ENCODE results near the gene CDH2.

CDH2 gene

DNA sequence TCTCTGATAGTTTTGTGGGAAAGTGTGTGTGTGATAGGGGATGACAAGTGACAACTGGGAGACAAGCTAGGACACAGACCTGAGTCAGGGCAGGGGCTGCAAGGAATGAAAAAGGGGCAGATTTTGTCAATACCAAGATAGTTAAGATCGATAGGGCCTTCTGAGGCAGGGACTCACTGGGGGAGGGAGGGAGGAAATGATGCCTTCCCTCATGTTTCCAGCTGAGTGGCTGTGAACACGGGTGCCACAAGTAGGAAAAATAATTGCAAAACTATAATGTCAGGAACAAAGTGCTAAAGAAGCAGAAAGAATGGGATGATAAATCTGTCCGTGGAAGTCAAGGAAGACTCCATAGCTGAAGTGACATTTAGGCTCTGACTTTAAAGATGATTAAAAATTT, 24.2 kb downstream of the CDH2 start:
- no peak overlapping the region for H3K4me3 ChIP-seq (ENCODE audit: low read depth in 1 of 5, low read length in 5 of 5)
- no peak overlapping the region for H3K9ac ChIP-seq (ENCODE audit: low read length in 5 of 5)
- no peaks in the 10 kb centered on the region for H3K27me3 ChIP-seq (ENCODE audit: control insufficient read depth in 5 of 5, insufficient read depth in 4 of 5, low read length in 5 of 5)
- no peaks in the 10 kb centered on the region for H3K36me3 ChIP-seq (ENCODE audit: control insufficient read depth in 5 of 5, insufficient read depth in 5 of 5, low read length in 5 of 5)
- peaks cover 0 to 1% (median 0%) of the 10 kb centered on the region in 5 donors for H3K4me1 ChIP-seq (ENCODE audit: control insufficient read depth in 5 of 5, insufficient read depth in 5 of 5, low read length in 5 of 5)
- H3K27ac ChIP-seq (ENCODE audit: low read depth, low read length): no peak overlapping the region
- no peaks in the 10 kb centered on the region for H3K9me3 ChIP-seq (ENCODE audit: control insufficient read depth in 5 of 5, low read length in 5 of 5)

DNA sequence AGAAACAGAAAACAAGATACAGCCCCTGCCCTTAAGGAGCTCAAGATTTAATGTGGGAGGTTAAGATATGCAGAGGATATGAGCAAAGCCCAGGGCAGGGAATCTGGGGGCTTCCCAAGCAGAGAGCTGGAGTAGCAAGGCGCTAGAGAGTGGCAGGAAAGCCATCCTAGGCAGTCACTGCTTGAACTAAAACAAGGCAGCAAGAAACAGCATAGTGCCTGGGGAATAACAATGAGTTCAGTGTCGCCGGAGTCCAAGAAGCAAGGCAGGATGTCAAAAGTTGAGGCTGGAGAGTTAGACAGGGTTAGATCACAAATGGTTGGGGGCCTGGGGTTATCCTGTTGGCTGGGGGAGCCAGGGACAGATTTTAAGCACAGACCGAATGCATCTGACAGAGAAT, 24.6 kb downstream of the CDH2 start:
- Histone ChIP-seq H3K27ac (ENCODE audit: low read depth, low read length) (no peak overlapping the region), H3K36me3 (ENCODE audit: control insufficient read depth in 5 of 5, insufficient read depth in 5 of 5, low read length in 5 of 5) (no peaks in the 10 kb centered on the region), H3K4me3 (ENCODE audit: low read depth in 1 of 5, low read length in 5 of 5) (no peak overlapping the region), H3K27me3 (ENCODE audit: control insufficient read depth in 5 of 5, insufficient read depth in 4 of 5, low read length in 5 of 5) (no peaks in the 10 kb centered on the region), H3K9ac (ENCODE audit: low read length in 5 of 5) (no peak overlapping the region), H3K4me1 (ENCODE audit: control insufficient read depth in 5 of 5, insufficient read depth in 5 of 5, low read length in 5 of 5) (peaks cover 0 to 1% (median 0%) of the 10 kb centered on the region in 5 donors), H3K9me3 (ENCODE audit: control insufficient read depth in 5 of 5, low read length in 5 of 5) (no peaks in the 10 kb centered on the region)

DNA sequence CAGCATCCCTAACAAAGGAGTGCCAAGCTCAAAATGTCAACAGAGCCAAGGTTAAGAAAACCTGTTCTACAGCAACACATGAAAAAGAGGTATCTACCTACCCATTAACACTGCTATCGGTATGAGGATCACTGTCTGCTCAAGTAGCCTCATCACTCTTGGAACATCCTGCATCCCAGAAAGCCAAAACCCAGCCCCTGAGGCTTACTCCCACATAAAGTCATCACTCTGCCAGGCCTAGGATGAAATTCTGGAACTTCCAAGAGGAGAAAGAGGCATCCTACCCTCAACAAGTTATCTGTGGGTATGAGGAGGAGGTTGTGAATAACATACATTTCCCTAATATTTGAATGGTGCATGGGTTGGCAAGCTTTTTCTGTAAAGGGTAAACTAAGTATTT, 25.5 kb downstream of the CDH2 start:
- no peaks in the 10 kb centered on the region for H3K27me3 ChIP-seq (ENCODE audit: control insufficient read depth in 5 of 5, insufficient read depth in 4 of 5, low read length in 5 of 5)
- no peaks in the 10 kb centered on the region for H3K36me3 ChIP-seq (ENCODE audit: control insufficient read depth in 5 of 5, insufficient read depth in 5 of 5, low read length in 5 of 5)
- no peak overlapping the region for H3K27ac ChIP-seq (ENCODE audit: low read depth, low read length)
- no peak overlapping the region for H3K4me3 ChIP-seq (ENCODE audit: low read depth in 1 of 5, low read length in 5 of 5)
- H3K4me1 ChIP-seq (ENCODE audit: control insufficient read depth in 5 of 5, insufficient read depth in 5 of 5, low read length in 5 of 5): peaks cover 0 to 1% (median 0%) of the 10 kb centered on the region in 5 donors
- no peak overlapping the region for H3K9ac ChIP-seq (ENCODE audit: low read length in 5 of 5)
- no peaks in the 10 kb centered on the region for H3K9me3 ChIP-seq (ENCODE audit: control insufficient read depth in 5 of 5, low read length in 5 of 5)

DNA sequence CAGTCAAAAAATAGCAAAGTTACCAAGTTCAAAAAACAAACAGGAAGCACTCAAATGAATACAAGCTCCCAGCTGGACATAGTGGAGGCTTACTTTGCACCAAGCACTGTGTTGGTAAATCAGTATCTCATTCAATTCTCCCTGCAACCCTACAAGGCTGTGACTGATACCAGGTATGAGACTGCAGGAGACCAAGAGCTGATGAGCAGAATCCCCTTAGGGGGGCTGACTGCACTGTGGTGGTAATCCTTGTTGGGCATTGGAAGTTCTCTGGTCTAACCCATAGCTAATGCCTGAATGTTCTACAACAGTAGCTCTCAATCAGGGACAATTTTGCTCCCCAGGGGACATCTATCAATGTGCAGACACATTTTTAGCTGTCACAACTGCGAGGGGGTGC, 26.0 kb downstream of the CDH2 start:
- Histone ChIP-seq H3K9ac (ENCODE audit: low read length in 5 of 5) (no peak overlapping the region), H3K36me3 (ENCODE audit: control insufficient read depth in 5 of 5, insufficient read depth in 5 of 5, low read length in 5 of 5) (no peaks in the 10 kb centered on the region), H3K4me3 (ENCODE audit: low read depth in 1 of 5, low read length in 5 of 5) (no peak overlapping the region), H3K4me1 (ENCODE audit: control insufficient read depth in 5 of 5, insufficient read depth in 5 of 5, low read length in 5 of 5) (no peaks in the 10 kb centered on the region), H3K27ac (ENCODE audit: low read depth, low read length) (no peak overlapping the region), H3K9me3 (ENCODE audit: control insufficient read depth in 5 of 5, low read length in 5 of 5) (no peaks in the 10 kb centered on the region), H3K27me3 (ENCODE audit: control insufficient read depth in 5 of 5, insufficient read depth in 4 of 5, low read length in 5 of 5) (no peaks in the 10 kb centered on the region)

DNA sequence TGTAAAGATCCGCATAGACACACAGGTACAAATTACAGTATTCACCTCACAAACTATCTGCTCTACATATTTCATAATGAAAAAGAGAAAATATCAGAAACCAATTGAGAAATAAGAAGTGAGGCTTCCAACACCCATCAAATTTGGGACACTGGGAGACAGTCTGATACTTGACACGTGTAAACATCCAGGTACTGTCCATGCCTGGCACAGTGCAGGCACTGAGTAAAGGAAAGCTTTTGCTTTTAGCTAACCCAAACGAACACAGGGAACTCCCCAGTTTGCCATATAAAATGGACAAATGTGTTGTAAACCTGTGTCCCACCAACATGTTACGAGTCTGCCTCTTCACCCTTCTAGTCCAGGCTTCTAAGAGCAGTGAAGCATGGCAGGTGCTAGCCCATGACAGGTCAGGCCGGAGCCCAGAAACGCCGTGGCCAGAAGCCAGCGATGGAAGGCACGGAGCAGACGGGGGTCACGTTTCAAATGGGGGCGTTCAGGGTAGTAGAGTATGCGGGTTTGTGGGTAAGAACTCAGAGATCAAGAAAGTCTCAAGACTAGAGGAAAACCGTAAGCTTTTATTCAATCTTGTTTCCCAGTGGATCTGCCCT, 27.0 kb downstream of the CDH2 start:
- no peak overlapping the region for H3K27ac ChIP-seq (ENCODE audit: low read depth, low read length)
- H3K36me3 ChIP-seq (ENCODE audit: control insufficient read depth in 5 of 5, insufficient read depth in 5 of 5, low read length in 5 of 5): no peaks in the 10 kb centered on the region
- no peaks in the 10 kb centered on the region for H3K27me3 ChIP-seq (ENCODE audit: control insufficient read depth in 5 of 5, insufficient read depth in 4 of 5, low read length in 5 of 5)
- H3K4me3 ChIP-seq (ENCODE audit: low read depth in 1 of 5, low read length in 5 of 5): no peak overlapping the region
- H3K9ac ChIP-seq (ENCODE audit: low read length in 5 of 5): no peak overlapping the region
- no peaks in the 10 kb centered on the region for H3K4me1 ChIP-seq (ENCODE audit: control insufficient read depth in 5 of 5, insufficient read depth in 5 of 5, low read length in 5 of 5)
- no peaks in the 10 kb centered on the region for H3K9me3 ChIP-seq (ENCODE audit: control insufficient read depth in 5 of 5, low read length in 5 of 5)

DNA sequence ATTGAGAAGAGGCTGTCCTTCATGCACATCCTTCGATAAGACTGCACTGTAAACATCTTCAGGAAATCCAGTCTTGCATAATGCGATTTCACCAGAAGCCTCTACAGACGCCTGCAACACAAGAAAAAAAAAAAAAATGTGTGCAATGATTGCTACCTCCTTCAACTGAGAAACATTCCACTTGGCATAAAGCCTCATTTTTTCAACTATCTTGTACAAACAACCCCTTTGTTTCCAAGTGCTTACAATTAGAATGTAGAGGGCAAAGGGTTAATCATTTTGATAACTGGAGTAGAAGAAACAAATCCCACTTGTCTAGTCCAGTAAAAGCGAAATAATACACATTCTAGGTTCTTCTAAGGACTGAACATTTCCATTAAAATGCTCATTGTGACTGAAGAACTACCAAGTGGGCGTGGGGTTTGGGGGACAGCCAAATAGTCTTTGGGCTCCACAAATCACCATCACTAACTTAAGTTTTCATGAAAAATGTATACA, 29.2 kb downstream of the CDH2 start:
- Histone ChIP-seq H3K36me3 (ENCODE audit: control insufficient read depth in 5 of 5, insufficient read depth in 5 of 5, low read length in 5 of 5) (no peaks in the 10 kb centered on the region), H3K4me3 (ENCODE audit: low read depth in 1 of 5, low read length in 5 of 5) (no peak overlapping the region), H3K9ac (ENCODE audit: low read length in 5 of 5) (no peak overlapping the region), H3K27me3 (ENCODE audit: control insufficient read depth in 5 of 5, insufficient read depth in 4 of 5, low read length in 5 of 5) (no peaks in the 10 kb centered on the region), H3K4me1 (ENCODE audit: control insufficient read depth in 5 of 5, insufficient read depth in 5 of 5, low read length in 5 of 5) (no peaks in the 10 kb centered on the region), H3K9me3 (ENCODE audit: control insufficient read depth in 5 of 5, low read length in 5 of 5) (no peaks in the 10 kb centered on the region), H3K27ac (ENCODE audit: low read depth, low read length) (no peak overlapping the region)

DNA sequence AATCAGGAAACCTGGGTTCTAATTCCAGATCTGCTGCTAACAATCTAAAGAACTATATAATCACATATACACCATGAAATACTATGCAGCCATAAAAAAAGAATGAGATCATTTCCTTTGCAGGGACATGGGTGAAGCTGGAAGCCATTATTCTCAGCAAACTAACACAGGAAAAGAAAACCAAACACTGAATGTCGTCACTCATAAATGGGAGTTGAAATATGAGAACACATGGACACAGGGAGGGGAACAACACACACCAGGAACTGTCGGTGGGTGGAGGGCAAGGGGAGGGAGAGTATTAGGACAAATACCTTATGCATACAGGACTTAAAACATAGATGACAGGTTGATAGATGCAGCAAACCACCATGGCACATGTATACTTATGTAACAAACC, 33.2 kb downstream of the CDH2 start:
- H3K9ac ChIP-seq (ENCODE audit: low read length in 5 of 5): no peak overlapping the region
- no peaks in the 10 kb centered on the region for H3K4me1 ChIP-seq (ENCODE audit: control insufficient read depth in 5 of 5, insufficient read depth in 5 of 5, low read length in 5 of 5)
- no peaks in the 10 kb centered on the region for H3K36me3 ChIP-seq (ENCODE audit: control insufficient read depth in 5 of 5, insufficient read depth in 5 of 5, low read length in 5 of 5)
- H3K9me3 ChIP-seq (ENCODE audit: control insufficient read depth in 5 of 5, low read length in 5 of 5): peaks cover 0 to 3% (median 0%) of the 10 kb centered on the region in 5 donors
- H3K27me3 ChIP-seq (ENCODE audit: control insufficient read depth in 5 of 5, insufficient read depth in 4 of 5, low read length in 5 of 5): no peaks in the 10 kb centered on the region
- H3K27ac ChIP-seq (ENCODE audit: low read depth, low read length): no peak overlapping the region
- no peak overlapping the region for H3K4me3 ChIP-seq (ENCODE audit: low read depth in 1 of 5, low read length in 5 of 5)

DNA sequence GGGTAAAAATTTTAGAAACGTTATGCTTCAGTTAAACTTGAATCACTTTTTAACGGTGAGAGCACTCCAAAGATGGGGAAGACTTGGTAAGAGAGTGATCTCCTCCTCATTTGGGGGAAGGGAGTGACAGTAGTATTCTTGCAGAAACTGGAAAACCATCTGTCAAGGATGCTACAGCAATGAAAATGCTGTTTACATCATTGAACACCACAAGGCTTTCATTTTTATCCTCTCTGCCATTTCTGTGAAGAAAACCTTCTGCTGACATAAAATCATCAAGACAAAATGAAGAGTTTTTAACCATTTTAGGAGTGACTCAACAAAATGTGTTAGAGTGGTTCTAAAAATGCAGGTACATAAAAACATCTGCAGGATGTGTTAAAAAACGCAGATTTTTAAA, 38.1 kb downstream of the CDH2 start:
- H3K36me3 ChIP-seq (ENCODE audit: control insufficient read depth in 5 of 5, insufficient read depth in 5 of 5, low read length in 5 of 5): no peaks in the 10 kb centered on the region
- peaks cover 0 to 3% (median 0%) of the 10 kb centered on the region in 5 donors for H3K9me3 ChIP-seq (ENCODE audit: control insufficient read depth in 5 of 5, low read length in 5 of 5)
- H3K27ac ChIP-seq (ENCODE audit: low read depth, low read length): no peak overlapping the region
- no peaks in the 10 kb centered on the region for H3K27me3 ChIP-seq (ENCODE audit: control insufficient read depth in 5 of 5, insufficient read depth in 4 of 5, low read length in 5 of 5)
- H3K4me3 ChIP-seq (ENCODE audit: low read depth in 1 of 5, low read length in 5 of 5): no peak overlapping the region
- H3K4me1 ChIP-seq (ENCODE audit: control insufficient read depth in 5 of 5, insufficient read depth in 5 of 5, low read length in 5 of 5): no peaks in the 10 kb centered on the region
- no peak overlapping the region for H3K9ac ChIP-seq (ENCODE audit: low read length in 5 of 5)

DNA sequence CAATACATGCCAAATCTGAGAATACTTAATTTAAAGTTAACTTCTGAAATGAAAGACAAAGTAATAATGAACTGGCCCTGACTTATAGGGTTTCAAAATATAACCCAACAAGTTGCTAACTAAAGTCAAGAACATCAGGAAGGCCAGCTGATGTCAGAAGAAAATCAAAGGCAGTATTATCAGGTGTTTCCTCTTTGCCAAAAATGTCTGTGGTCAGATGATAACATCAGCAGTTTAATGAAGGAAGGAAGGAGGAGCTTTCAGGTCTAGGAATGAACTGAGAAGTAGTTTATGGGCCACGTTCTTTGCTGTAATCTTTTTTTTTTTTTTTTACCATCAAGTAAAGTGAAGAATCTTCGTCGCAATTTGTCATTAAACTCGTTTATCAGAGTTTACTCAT, 40.9 kb downstream of the CDH2 start:
- H3K9me3 ChIP-seq (ENCODE audit: control insufficient read depth in 5 of 5, low read length in 5 of 5): peaks cover 0 to 3% (median 0%) of the 10 kb centered on the region in 5 donors
- H3K4me1 ChIP-seq (ENCODE audit: control insufficient read depth in 5 of 5, insufficient read depth in 5 of 5, low read length in 5 of 5): no peaks in the 10 kb centered on the region
- no peaks in the 10 kb centered on the region for H3K36me3 ChIP-seq (ENCODE audit: control insufficient read depth in 5 of 5, insufficient read depth in 5 of 5, low read length in 5 of 5)
- no peaks in the 10 kb centered on the region for H3K27me3 ChIP-seq (ENCODE audit: control insufficient read depth in 5 of 5, insufficient read depth in 4 of 5, low read length in 5 of 5)
- H3K4me3 ChIP-seq (ENCODE audit: low read depth in 1 of 5, low read length in 5 of 5): no peak overlapping the region
- no peak overlapping the region for H3K27ac ChIP-seq (ENCODE audit: low read depth, low read length)
- H3K9ac ChIP-seq (ENCODE audit: low read length in 5 of 5): no peak overlapping the region

DNA sequence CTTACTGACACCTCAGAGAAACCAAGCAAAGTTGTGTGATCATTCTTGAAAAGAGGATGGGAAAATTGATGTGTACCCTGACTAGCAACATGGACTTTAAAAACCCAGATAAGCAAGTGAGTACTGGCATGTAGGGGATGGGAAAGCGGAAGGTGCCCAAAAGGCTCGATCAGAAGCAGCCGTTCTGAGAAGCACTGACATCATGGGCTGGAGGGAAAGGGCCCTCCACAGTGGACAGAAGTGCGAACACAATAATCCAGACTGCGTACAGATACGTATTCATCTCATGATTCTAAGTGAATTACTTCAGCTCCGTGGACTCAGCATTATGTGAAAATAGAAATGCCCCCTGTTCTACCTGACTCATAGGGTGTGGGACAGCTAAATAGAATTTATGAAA, 42.2 kb downstream of the CDH2 start:
- H3K9ac ChIP-seq (ENCODE audit: low read length in 5 of 5): no peak overlapping the region
- no peak overlapping the region for H3K27ac ChIP-seq (ENCODE audit: low read depth, low read length)
- no peaks in the 10 kb centered on the region for H3K36me3 ChIP-seq (ENCODE audit: control insufficient read depth in 5 of 5, insufficient read depth in 5 of 5, low read length in 5 of 5)
- H3K27me3 ChIP-seq (ENCODE audit: control insufficient read depth in 5 of 5, insufficient read depth in 4 of 5, low read length in 5 of 5): no peaks in the 10 kb centered on the region
- H3K4me3 ChIP-seq (ENCODE audit: low read depth in 1 of 5, low read length in 5 of 5): no peak overlapping the region
- H3K9me3 ChIP-seq (ENCODE audit: control insufficient read depth in 5 of 5, low read length in 5 of 5): no peaks in the 10 kb centered on the region
- H3K4me1 ChIP-seq (ENCODE audit: control insufficient read depth in 5 of 5, insufficient read depth in 5 of 5, low read length in 5 of 5): no peaks in the 10 kb centered on the region
